ENCODE data around the gene CDKAL1. TPM values are rescaled to one million over a fixed set of nuclear protein-coding genes. Genes with fewer than 3 reads are reported as not detected.

CDKAL1 gene
- total and polyA plus RNA-seq, 9 of the 15 experiments (the other 6 are each of a cell fraction or from before 2014, with no cell fraction given), result 11.2 to 36.3 (median 20.1) TPM

- no peak for TF ChIP-seq ZMIZ1 (IDR thresholded peaks at IDR 0.05; ENCODE audit: low read depth in 2 of 2, low read length in 2 of 2)
These were observed 587.4 kb downstream of the CDKAL1 start (continued) for GRCh38 chr6:21121636-21122136.

- CTCF ChIA-PET (ENCODE audit: low intra/inter-chr PET ratio), result no interaction called here
- WGBS (ENCODE audit: insufficient coverage, low coverage, missing lambda C conversion rate), result 24% methylated on average over 4 of the region's 4 CpGs
- Histone ChIP-seq H3K4me3 (no peak overlapping the region), H3K27me3 (ENCODE audit: control insufficient read depth in 2 of 2, insufficient read depth in 2 of 2, low read length in 2 of 2) (no peaks in the 10 kb centered on the region), H3K9me3 (replicated peaks; ENCODE audit: control insufficient read depth, insufficient read depth, low read depth, low read length) (no peaks in the 10 kb centered on the region), H4K20me1 (replicated peaks; ENCODE audit: control insufficient read depth, insufficient read depth, low read length) (no peaks in the 10 kb centered on the region), H3K79me2 (ENCODE audit: control insufficient read depth, insufficient read depth, low read length) (no peaks in the 10 kb centered on the region), H3K4me1 (replicated peaks in 1 of 2; ENCODE audit: control insufficient read depth in 2 of 2, insufficient read depth in 2 of 2, low read length in 2 of 2) (no peaks in the 10 kb centered on the region), H3K9me1 (ENCODE audit: control insufficient read depth, insufficient read depth, low read length) (no peaks in the 10 kb centered on the region), H3K27ac (ENCODE audit: extremely low read depth, low read depth, low read length) (no peak overlapping the region), H3K4me2 (ENCODE audit: insufficient read depth, low read length) (no peak overlapping the region), H2AFZ (ENCODE audit: low read depth, low read length) (no peak overlapping the region), H3K36me3 (ENCODE audit: control insufficient read depth, insufficient read depth, low read length) (no peaks in the 10 kb centered on the region), H3K9ac (ENCODE audit: insufficient read depth in 1 of 2, low read depth in 2 of 2, low read length in 2 of 2) (no peak overlapping the region)
- POLR2A ChIA-PET, result interaction anchor here (0.6 to 1.1 kb wide), 3 partner anchors 15 to 793 kb away, joined by 3 read pairs; no protein-coding TSS in a partner anchor
- intact Hi-C loops (cut with micrococcal nuclease) (no loop called here), in situ Hi-C loops (cut with MboI) (no loop called here)
- BruUV-seq (replicated peaks), result no TSS peak
- FAIRE-seq (peak; percentile 29), DNase-seq (ENCODE audit: extremely low read depth in 1 of 4, low spot score in 3 of 4) (peak in 2 of 4 experiments; percentile 12 to 18), ATAC-seq (peak; percentile 72)
- no peak for TF ChIP-seq LEF1 (IDR thresholded peaks at IDR 0.05)
- peak; percentile 28 to 30; a peak in 1 of 4 replicates for TF ChIP-seq KDM1A (IDR thresholded peaks at IDR 0.05)
- TF ChIP-seq ZFP91 (CRISPR knock-in tag; IDR thresholded peaks at IDR 0.05), result no peak
- TF ChIP-seq CBFA2T2 (conservative IDR thresholded peaks at IDR 0.05), result peak; percentile 20; the same call in 1 of the 2 replicates
- TF ChIP-seq ELK1 (CRISPR knock-in tag; IDR thresholded peaks at IDR 0.05), result no peak
- TF ChIP-seq MNT (conservative IDR thresholded peaks at IDR 0.05), result no peak
- peak; percentile 48 for TF ChIP-seq CBFA2T3 (IDR thresholded peaks at IDR 0.05)
- peak in 1 of 2 experiments; percentile 27; a peak in 1 of 4 replicates for TF ChIP-seq RAD21 (CRISPR knock-in tag; conservative IDR thresholded peaks at IDR 0.05 in 1 of 2, IDR thresholded peaks at IDR 0.05 in 1 of 2)
- TF ChIP-seq HLTF (IDR thresholded peaks at IDR 0.05), result no peak
- TF ChIP-seq ZKSCAN8 (CRISPR knock-in tag; IDR thresholded peaks at IDR 0.05), result no peak
These were observed 589.5 kb downstream of the CDKAL1 start for GRCh38 chr6:21123507-21124436.

Data from K562 (cell line).